Esophagus squamous epithelium (tissue), 4 donors: Measurements from ENCODE around the gene FGF16.

ENCODE experiments used
- POLR2A ChIP-seq, 4 donors: fragments of 450-650 bp; IDR thresholded peaks; one replicate each; pipeline ENCODE4 v1.6.1; 2017; ENCODE audit warnings: antibody characterized with exemption in 4 of 4, mild to moderate bottlenecking in 4 of 4, moderate library complexity in 3 of 4
- TF ChIP-seq, protein P1 (sequence below), 6 experiments: fragments of 450-650 bp in 4 of 6; fragments of 200-600 bp in 2 of 6; sonication (generic) in 2 of 6; IDR thresholded peaks; one replicate each; pipeline ENCODE4 v1.5.1; 2016 to 2019; ENCODE audit warnings: antibody characterized with exemption in 6 of 6, mild to moderate bottlenecking in 4 of 6, moderate library complexity in 4 of 6

DNA sequence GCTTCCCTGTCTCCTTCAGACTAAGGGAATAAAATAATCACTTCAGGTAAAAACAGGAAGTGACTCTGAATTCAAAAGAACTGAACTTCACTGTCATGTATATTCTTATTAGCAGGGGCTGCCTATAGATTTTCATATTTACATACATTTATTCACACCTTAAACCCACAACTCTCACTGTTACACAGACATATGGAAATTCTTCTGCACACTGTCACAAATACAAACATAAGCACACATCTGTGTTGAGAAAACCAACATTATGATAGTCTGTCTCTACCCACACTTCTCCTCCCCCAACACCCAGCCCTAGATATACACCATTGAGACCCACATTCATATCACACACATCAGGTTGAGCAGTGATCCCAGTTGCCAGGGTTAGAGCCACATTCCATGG is 5.7 kb upstream of the FGF16 start:
- TF ChIP-seq, protein P1, sequence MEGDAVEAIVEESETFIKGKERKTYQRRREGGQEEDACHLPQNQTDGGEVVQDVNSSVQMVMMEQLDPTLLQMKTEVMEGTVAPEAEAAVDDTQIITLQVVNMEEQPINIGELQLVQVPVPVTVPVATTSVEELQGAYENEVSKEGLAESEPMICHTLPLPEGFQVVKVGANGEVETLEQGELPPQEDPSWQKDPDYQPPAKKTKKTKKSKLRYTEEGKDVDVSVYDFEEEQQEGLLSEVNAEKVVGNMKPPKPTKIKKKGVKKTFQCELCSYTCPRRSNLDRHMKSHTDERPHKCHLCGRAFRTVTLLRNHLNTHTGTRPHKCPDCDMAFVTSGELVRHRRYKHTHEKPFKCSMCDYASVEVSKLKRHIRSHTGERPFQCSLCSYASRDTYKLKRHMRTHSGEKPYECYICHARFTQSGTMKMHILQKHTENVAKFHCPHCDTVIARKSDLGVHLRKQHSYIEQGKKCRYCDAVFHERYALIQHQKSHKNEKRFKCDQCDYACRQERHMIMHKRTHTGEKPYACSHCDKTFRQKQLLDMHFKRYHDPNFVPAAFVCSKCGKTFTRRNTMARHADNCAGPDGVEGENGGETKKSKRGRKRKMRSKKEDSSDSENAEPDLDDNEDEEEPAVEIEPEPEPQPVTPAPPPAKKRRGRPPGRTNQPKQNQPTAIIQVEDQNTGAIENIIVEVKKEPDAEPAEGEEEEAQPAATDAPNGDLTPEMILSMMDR (IDR thresholded peaks at IDR 0.05): no peak
- no peak for TF ChIP-seq POLR2A (IDR thresholded peaks at IDR 0.05)
